Neural progenitor cell (in vitro differentiated cells): ENCODE data around the gene MED27. TPM values are rescaled to one million over a fixed set of nuclear protein-coding genes. Genes with fewer than 3 reads are reported as not detected.

ENCODE experiments used
- DNase-seq: peaks from one replicate; pipeline ENCODE4 v3.0.0-alpha.2; 2016; ENCODE audit warnings: low spot score
- H2AFZ ChIP-seq: fragments of 200-600 bp; sonication (generic); replicated peaks from 2 replicates; pipeline ENCODE4 v1.6.1; 2016; ENCODE audit warnings: antibody characterized with exemption
- H3F3A ChIP-seq: fragments of 200-600 bp; sonication (generic); 2 replicates; pipeline ENCODE4 v1.6.1; 2016; ENCODE audit warnings: antibody characterized with exemption, low read depth
- H3K27ac ChIP-seq: fragments of 200-600 bp; sonication (generic); 2 replicates; pipeline ENCODE4 v1.5.1; 2016; ENCODE audit warnings: mild to moderate bottlenecking
- H3K27me3 ChIP-seq: fragments of 200-600 bp; sonication (generic); 2 replicates; pipeline ENCODE4 v1.6.1; 2016; ENCODE audit warnings: mild to moderate bottlenecking, moderate library complexity
- H3K36me3 ChIP-seq: fragments of 200-600 bp; sonication (generic); 2 replicates; pipeline ENCODE4 v1.5.1; 2016
- H3K4me1 ChIP-seq: fragments of 200-600 bp; sonication (generic); 2 replicates; pipeline ENCODE4 v1.6.1; 2016; ENCODE audit warnings: mixed run types
- H3K4me2 ChIP-seq: fragments of 200-600 bp; sonication (generic); 2 replicates; pipeline ENCODE4 v1.6.1; 2016
- H3K4me3 ChIP-seq: fragments of 200-600 bp; sonication (generic); 2 replicates; pipeline ENCODE4 v1.5.1; 2016
- H3K79me2 ChIP-seq: fragments of 200-600 bp; sonication (generic); 2 replicates; pipeline ENCODE4 v1.6.1; 2016; ENCODE audit warnings: low read depth
- H3K9ac ChIP-seq: fragments of 200-600 bp; sonication (generic); 2 replicates; pipeline ENCODE4 v1.6.1; 2016
- H3K9me3 ChIP-seq: fragments of 200-600 bp; sonication (generic); 2 replicates; pipeline ENCODE4 v1.5.1; 2016; ENCODE audit warnings: low read depth
- H4K20me1 ChIP-seq: fragments of 200-600 bp; sonication (generic); 2 replicates; pipeline ENCODE4 v1.6.1; 2016; ENCODE audit warnings: low read depth
- H3K27ac Mint-ChIP-seq: 3 replicates; pipeline ENCODE4 v1.8.0; 2021; ENCODE audit warnings: mixed read lengths
- H3K27me3 Mint-ChIP-seq: 2 replicates; pipeline ENCODE4 v1.8.0; 2022; ENCODE audit warnings: low read depth, mild to moderate bottlenecking, inconsistent platforms, moderate library complexity, mixed read lengths; ENCODE audit not compliant: insufficient read depth
- H3K36me3 Mint-ChIP-seq: 3 replicates; pipeline ENCODE4 v1.8.0; 2021; ENCODE audit warnings: mixed read lengths
- H3K4me1 Mint-ChIP-seq: 3 replicates; pipeline ENCODE4 v1.8.0; 2021; ENCODE audit warnings: mixed read lengths
- H3K4me3 Mint-ChIP-seq: 3 replicates; pipeline ENCODE4 v1.8.0; 2021; ENCODE audit warnings: mild to moderate bottlenecking, moderate library complexity, mixed read lengths
- H3K9me3 Mint-ChIP-seq: 3 replicates; pipeline ENCODE4 v1.8.0; 2020; ENCODE audit warnings: mixed read lengths
- EZH2 ChIP-seq: fragments of 200-600 bp; sonication (generic); IDR thresholded peaks from 2 replicates; pipeline ENCODE4 v1.6.1; 2017; ENCODE audit warnings: antibody characterized with exemption, mild to moderate bottlenecking, moderate library complexity
- EZH2phosphoT487 ChIP-seq: fragments of 200-600 bp; sonication (generic); IDR thresholded peaks from 2 replicates; pipeline ENCODE4 v1.6.1; 2017; ENCODE audit warnings: antibody characterized with exemption
- total RNA-seq: library from RNA; depleted of rRNA; stranded (reverse); fragments of >200 nt; gene quantifications from 2 replicates; pipeline ENCODE4 v1.2.3, GENCODE V29; 2015; ENCODE audit warnings: low replicate concordance
- TF ChIP-seq, protein P1 (sequence below): fragments of 200-600 bp; sonication (generic); IDR thresholded peaks from 2 replicates; pipeline ENCODE4 v1.5.1; 2017; ENCODE audit warnings: antibody characterized with exemption, mild to moderate bottlenecking

Gene MED27
- total RNA-seq, 1 donor from 2014 or later: 15.1 TPM

DNA sequence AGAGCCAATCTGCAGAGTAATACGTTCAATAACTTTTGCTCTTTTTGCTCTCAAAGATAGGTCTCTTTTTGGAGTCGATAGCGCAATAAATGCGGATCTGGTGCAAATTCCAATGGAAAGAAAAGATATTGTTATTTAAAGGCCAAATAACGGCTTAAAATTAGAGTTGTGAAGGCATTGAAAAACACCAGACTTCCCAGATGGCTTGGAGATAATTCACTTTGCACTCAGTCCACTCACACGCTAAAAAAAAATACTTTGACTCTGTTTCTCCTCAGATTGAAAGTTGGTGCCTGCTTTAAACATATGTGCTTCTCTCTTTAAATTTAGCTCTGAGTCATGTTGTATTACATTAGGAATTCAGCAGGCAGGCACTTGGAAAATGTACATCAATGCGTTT, 19.5 kb upstream of the MED27 start:
- Histone ChIP-seq H3K4me1 (no peaks in the 10 kb centered on the region), H3K27ac (no peak overlapping the region), H3K27me3 (peaks cover 34% of the 10 kb centered on the region), H3K4me3 (no peak overlapping the region), H4K20me1 (no peaks in the 10 kb centered on the region), H3F3A (no peaks in the 10 kb centered on the region), H3K9ac (no peak overlapping the region), H2AFZ (no peak overlapping the region), H3K9me3 (no peaks in the 10 kb centered on the region), H3K79me2 (no peaks in the 10 kb centered on the region), H3K36me3 (no peaks in the 10 kb centered on the region), H3K4me2 (no peak overlapping the region)
- no peaks in the 10 kb centered on the region for H3K9me3 Mint-ChIP-seq
- H3K27me3 Mint-ChIP-seq: peaks cover 13% of the 10 kb centered on the region
- no peak overlapping the region for H3K27ac Mint-ChIP-seq
- H3K4me1 Mint-ChIP-seq: no peaks in the 10 kb centered on the region
- TF ChIP-seq EZH2 (no peak), EZH2phosphoT487 (no peak)
- TF ChIP-seq, protein P1, sequence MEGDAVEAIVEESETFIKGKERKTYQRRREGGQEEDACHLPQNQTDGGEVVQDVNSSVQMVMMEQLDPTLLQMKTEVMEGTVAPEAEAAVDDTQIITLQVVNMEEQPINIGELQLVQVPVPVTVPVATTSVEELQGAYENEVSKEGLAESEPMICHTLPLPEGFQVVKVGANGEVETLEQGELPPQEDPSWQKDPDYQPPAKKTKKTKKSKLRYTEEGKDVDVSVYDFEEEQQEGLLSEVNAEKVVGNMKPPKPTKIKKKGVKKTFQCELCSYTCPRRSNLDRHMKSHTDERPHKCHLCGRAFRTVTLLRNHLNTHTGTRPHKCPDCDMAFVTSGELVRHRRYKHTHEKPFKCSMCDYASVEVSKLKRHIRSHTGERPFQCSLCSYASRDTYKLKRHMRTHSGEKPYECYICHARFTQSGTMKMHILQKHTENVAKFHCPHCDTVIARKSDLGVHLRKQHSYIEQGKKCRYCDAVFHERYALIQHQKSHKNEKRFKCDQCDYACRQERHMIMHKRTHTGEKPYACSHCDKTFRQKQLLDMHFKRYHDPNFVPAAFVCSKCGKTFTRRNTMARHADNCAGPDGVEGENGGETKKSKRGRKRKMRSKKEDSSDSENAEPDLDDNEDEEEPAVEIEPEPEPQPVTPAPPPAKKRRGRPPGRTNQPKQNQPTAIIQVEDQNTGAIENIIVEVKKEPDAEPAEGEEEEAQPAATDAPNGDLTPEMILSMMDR: no peak
- H3K36me3 Mint-ChIP-seq: no peaks in the 10 kb centered on the region
- no peak overlapping the region for H3K4me3 Mint-ChIP-seq
- DNase-seq: no peak

DNA sequence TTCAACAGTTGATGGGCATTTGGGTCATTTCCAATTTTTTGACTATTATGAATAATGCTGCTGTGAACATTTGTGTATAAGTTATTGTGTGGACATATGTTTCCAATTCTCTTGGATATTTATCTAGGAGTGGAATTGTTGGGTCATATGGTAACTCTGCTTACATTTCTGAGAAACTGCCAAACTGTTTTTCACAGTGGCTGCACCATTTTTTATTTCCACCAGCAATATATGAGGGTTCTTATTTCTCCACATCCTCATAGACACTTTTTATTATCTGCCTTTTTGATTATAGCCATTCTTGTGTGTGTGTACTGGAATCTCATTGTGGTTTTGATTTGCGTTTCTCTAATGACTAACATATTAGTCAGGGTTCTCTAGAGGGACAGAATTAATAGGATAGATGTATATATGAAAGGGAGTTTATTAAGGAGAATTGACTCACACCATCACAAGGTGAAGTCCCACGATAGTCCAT, 14.7 kb upstream of the MED27 start:
- H3K27me3 ChIP-seq: peaks cover 47% of the 10 kb centered on the region
- TF ChIP-seq, protein P1: no peak
- Mint-ChIP-seq H3K4me3 (no peak overlapping the region), H3K27ac (no peak overlapping the region), H3K27me3 (peaks cover 11% of the 10 kb centered on the region), H3K36me3 (no peaks in the 10 kb centered on the region), H3K9me3 (no peaks in the 10 kb centered on the region), H3K4me1 (no peaks in the 10 kb centered on the region)
- H3K9me3 ChIP-seq: no peaks in the 10 kb centered on the region
- DNase-seq: no peak
- no peaks in the 10 kb centered on the region for H3K36me3 ChIP-seq
- no peaks in the 10 kb centered on the region for H4K20me1 ChIP-seq
- no peak overlapping the region for H3K27ac ChIP-seq
- no peak overlapping the region for H2AFZ ChIP-seq
- no peak overlapping the region for H3K4me3 ChIP-seq
- H3K4me1 ChIP-seq: no peaks in the 10 kb centered on the region
- H3K79me2 ChIP-seq: no peaks in the 10 kb centered on the region
- no peak overlapping the region for H3K9ac ChIP-seq
- H3F3A ChIP-seq: no peaks in the 10 kb centered on the region
- H3K4me2 ChIP-seq: no peak overlapping the region

DNA sequence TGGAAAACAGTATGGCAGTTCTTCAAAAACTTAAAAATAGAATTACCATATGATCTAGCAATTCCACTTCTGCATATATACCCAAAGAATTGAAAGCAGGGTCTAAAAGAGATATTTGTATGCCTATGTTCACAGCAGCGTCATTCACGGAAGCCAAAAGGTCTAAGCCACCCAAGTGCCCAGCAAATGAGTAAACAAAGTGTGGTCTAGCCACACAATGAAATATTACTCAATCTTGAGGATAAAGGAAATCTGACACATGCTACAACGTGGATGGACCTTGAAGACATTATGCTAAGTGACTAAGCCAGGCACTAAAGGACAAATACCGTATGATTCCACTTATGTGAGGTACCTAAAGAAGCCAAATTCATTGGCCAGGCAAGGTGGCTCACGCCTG, 11.1 kb upstream of the MED27 start:
- no peaks in the 10 kb centered on the region for H3K4me1 Mint-ChIP-seq
- no peaks in the 10 kb centered on the region for H3K36me3 Mint-ChIP-seq
- no peaks in the 10 kb centered on the region for H3F3A ChIP-seq
- H3K27me3 Mint-ChIP-seq: peaks cover 11% of the 10 kb centered on the region
- no peaks in the 10 kb centered on the region for H3K36me3 ChIP-seq
- H3K9me3 Mint-ChIP-seq: no peaks in the 10 kb centered on the region
- H3K4me1 ChIP-seq: peaks cover 7% of the 10 kb centered on the region
- no peak for DNase-seq
- no peak overlapping the region for H3K4me3 ChIP-seq
- no peaks in the 10 kb centered on the region for H3K79me2 ChIP-seq
- no peak overlapping the region for H2AFZ ChIP-seq
- TF ChIP-seq EZH2phosphoT487 (no peak), EZH2 (no peak)
- TF ChIP-seq, protein P1: no peak
- H3K27ac Mint-ChIP-seq: no peak overlapping the region
- H3K4me2 ChIP-seq: no peak overlapping the region
- H4K20me1 ChIP-seq: no peaks in the 10 kb centered on the region
- H3K27ac ChIP-seq: no peak overlapping the region
- H3K4me3 Mint-ChIP-seq: no peak overlapping the region
- no peak overlapping the region for H3K9ac ChIP-seq
- no peaks in the 10 kb centered on the region for H3K9me3 ChIP-seq
- H3K27me3 ChIP-seq: peaks cover 24% of the 10 kb centered on the region
